AG09319 (cell line): ENCODE measurements around the gene DOCK1.

Source experiments
- DNase-seq: peaks from one replicate; pipeline ENCODE4 v3.0.0-alpha.2; 2010; ENCODE audit warnings: low read depth; ENCODE audit errors: extremely low read depth
- CTCF ChIP-seq: IDR thresholded peaks from 2 replicates; pipeline ENCODE4 v1.5.1; 2011; ENCODE audit warnings: low read depth, mild to moderate bottlenecking, inconsistent platforms, low read length, moderate library complexity

DOCK1 gene

DNA sequence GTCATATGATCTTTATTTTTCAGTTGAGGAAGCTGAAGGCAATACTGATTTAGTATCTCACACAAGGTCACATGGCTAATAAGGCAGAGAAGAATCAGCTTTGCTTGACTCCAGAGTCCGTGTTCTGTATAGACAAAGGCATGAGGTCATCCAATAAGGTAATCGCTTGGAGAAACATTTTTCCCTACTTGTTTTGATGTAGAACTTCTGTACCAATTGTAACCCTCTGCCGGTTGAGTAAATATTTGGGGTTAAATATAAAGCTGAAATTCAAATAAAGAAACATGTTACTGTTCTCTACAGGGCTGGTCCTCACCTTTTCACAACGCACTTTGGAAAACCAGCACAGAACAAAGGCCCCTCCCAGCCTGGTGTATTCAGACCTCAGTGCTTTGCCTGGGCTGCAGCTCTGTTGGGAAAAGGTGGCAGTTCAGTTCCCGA is 374.1 kb downstream of the DOCK1 start:
- TF ChIP-seq CTCF: no peak
- DNase-seq: no peak

DNA sequence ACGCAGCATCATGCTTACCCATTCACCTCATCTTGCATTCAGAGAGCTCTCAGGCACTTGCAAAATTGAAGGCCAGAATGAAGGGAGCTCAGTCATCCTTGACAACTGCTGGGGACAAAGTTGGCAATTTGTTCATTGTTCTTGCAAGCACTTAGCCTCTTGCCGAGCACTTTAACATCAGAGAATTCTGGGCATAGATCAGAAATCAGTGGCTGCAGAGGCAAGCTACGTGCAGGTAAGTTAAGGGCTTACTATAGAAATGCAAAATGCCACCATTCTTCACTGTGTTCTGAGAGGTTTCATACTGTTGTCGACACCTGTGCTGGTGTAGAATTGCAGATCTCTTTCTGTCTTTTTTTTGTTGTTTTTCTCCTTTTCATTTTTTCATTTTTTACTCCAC is 375.2 kb downstream of the DOCK1 start:
- TF ChIP-seq CTCF: no peak

DNA sequence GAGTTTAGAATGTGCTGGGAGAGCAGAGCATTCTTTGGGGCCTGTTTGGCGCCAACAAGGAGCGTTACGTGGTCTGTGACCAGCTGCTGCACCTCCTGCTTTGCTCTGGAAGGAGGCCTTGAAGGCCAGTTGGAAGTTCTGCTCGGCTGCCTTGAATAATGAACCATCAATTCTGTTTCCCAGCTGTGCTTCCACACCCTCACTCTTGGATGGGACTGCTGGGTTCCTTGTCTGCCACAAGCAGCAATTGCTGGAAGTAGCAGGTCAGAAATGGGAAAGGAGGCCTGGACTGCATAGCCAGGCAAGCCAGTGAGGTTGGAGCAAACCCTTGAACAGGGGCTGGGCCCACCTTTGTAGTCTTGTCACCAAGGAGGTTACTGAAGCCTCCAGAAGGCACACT is 377.8 kb downstream of the DOCK1 start:
- no peak for DNase-seq
- TF ChIP-seq CTCF: no peak

More for the DNA sequence above, 375.2 kb downstream of the DOCK1 start:
- no peak for DNase-seq

GRCh38 chr10:127283576-127283975 is 378.3 kb downstream of the DOCK1 start:
- DNase-seq: no peak
- no peak for TF ChIP-seq CTCF

GRCh38 chr10:127290850-127291249 is 385.6 kb downstream of the DOCK1 start:
- TF ChIP-seq CTCF: no peak
- no peak for DNase-seq

DNA sequence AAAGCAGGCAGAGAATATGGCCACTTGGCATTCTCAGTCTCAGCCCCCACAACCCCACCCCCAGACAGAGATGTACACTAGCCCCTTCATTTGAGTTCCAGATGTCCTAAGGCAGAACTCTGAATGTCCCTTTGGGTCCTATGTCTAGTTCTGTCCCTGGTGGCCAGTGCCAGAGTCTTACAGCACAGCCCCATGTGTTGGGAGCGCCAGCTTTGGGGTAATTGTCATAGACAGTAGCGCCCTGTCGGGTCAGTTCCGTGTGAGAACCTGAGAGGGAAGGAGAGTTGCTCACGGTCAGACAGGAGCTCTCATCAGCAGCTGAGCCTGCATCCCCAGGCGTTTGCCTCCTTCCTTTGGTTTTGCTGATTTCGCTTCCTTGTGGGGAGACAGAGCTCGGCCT is 386.1 kb downstream of the DOCK1 start:
- no peak for DNase-seq
- no peak for TF ChIP-seq CTCF

DNA sequence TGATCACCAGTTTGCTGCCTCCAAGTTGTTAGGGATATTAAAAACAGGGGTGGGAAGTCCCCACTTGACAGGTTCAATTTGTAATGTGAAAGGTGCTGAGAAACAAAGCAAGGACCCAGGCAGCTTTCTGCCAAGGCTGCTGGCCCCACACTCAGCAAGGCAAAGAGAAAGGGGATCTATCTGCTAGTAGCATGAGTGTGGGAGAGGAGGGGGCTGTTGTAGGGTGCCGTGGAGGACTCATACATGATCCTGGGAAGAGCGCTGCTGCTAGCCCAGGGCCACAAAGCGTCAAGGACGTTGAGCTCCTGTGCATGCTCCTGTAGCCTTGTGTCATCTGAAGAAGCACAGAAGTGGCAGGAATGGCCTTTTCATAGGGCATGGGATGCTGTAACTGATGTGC is 387.7 kb downstream of the DOCK1 start:
- DNase-seq: no peak
- TF ChIP-seq CTCF: no peak
